ENCODE data around the gene BMP6. TPM values are rescaled to one million over a fixed set of nuclear protein-coding genes. Genes with fewer than 3 reads are reported as not detected.

The BMP6 gene
- total and polyA plus RNA-seq, 9 donors, result 3.4 to 28.1 (median 8.3) TPM

- H3K4me1 ChIP-seq (ENCODE audit: insufficient read depth), result peaks cover 10% of the 10 kb centered on the region
- TF ChIP-seq EP300 (IDR thresholded peaks at IDR 0.05) (no peak), CTCF (IDR thresholded peaks at IDR 0.05) (no peak), POLR2A (IDR thresholded peaks at IDR 0.05) (no peak)
- H3K36me3 ChIP-seq, result no peaks in the 10 kb centered on the region
- H3K27me3 ChIP-seq, result no peaks in the 10 kb centered on the region
- intact Hi-C loops (cut with DNase I), result no loop called here
- 88 to 93% (median 91%) methylated on average over 3 of the region's 3 CpGs for WGBS, 3 donors
- H3K27ac ChIP-seq, result no peak overlapping the region
- DNase-seq, result no peak
- no peaks in the 10 kb centered on the region for H3K9me3 ChIP-seq
- no peak overlapping the region for H3K4me3 ChIP-seq
Measured at GRCh38 chr6:7903673-7904072, 177.8 kb downstream of the BMP6 start.

- H3K36me3 ChIP-seq, result no peaks in the 10 kb centered on the region
- no peaks in the 10 kb centered on the region for H3K9me3 ChIP-seq
- peaks cover 11% of the 10 kb centered on the region for H3K4me1 ChIP-seq (ENCODE audit: insufficient read depth)
- no peak overlapping the region for H3K4me3 ChIP-seq
- H3K27ac ChIP-seq, result no peak overlapping the region
- no peak for DNase-seq
- H3K27me3 ChIP-seq, result no peaks in the 10 kb centered on the region
- no peak for TF ChIP-seq EP300 (IDR thresholded peaks at IDR 0.05)
- TF ChIP-seq POLR2A (IDR thresholded peaks at IDR 0.05), result no peak
- TF ChIP-seq CTCF (IDR thresholded peaks at IDR 0.05), result no peak
- WGBS, 3 donors, result 90 to 94% (median 92%) methylated on average over 5 of the region's 5 CpGs
- intact Hi-C loops (cut with DNase I), result no loop called here
Measured at GRCh38 chr6:7904654-7905319, 178.9 kb downstream of the BMP6 start.

GRCh38 chr6:7905416-7905815 is 179.5 kb downstream of the BMP6 start:
- TF ChIP-seq EP300 (IDR thresholded peaks at IDR 0.05) (no peak), POLR2A (IDR thresholded peaks at IDR 0.05) (no peak), CTCF (IDR thresholded peaks at IDR 0.05) (no peak)
- WGBS, 3 donors, result 83 to 84% (median 83%) methylated on average over 2 of the region's 2 CpGs
- intact Hi-C loops (cut with DNase I), result no loop called here

GRCh38 chr6:7906741-7907140 is 180.8 kb downstream of the BMP6 start:
- no peaks in the 10 kb centered on the region for H3K36me3 ChIP-seq
- TF ChIP-seq POLR2A (IDR thresholded peaks at IDR 0.05), result no peak
- TF ChIP-seq CTCF (IDR thresholded peaks at IDR 0.05), result no peak
- TF ChIP-seq EP300 (IDR thresholded peaks at IDR 0.05), result no peak
- intact Hi-C loops (cut with DNase I), result no loop called here

More at GRCh38 chr6:7905416-7905815, 179.5 kb downstream of the BMP6 start:
- no peak for DNase-seq
- H3K4me3 ChIP-seq, result no peak overlapping the region
- no peaks in the 10 kb centered on the region for H3K36me3 ChIP-seq
- H3K27ac ChIP-seq, result no peak overlapping the region
- no peaks in the 10 kb centered on the region for H3K9me3 ChIP-seq
- H3K27me3 ChIP-seq, result no peaks in the 10 kb centered on the region
- peaks cover 8% of the 10 kb centered on the region for H3K4me1 ChIP-seq (ENCODE audit: insufficient read depth)

More at GRCh38 chr6:7906741-7907140, 180.8 kb downstream of the BMP6 start:
- 90 to 94% (median 91%) methylated on average over 4 of the region's 4 CpGs for WGBS, 3 donors
- DNase-seq, result no peak
- Histone ChIP-seq H3K4me3 (no peak overlapping the region), H3K9me3 (no peaks in the 10 kb centered on the region), H3K27me3 (no peaks in the 10 kb centered on the region), H3K4me1 (ENCODE audit: insufficient read depth) (peaks cover 8% of the 10 kb centered on the region), H3K27ac (no peak overlapping the region)

All from ovary (tissue), 9 donors.